Suppressor macrophage treated with lipopolysaccharide for 4 hours (primary cell): ENCODE data around the gene FUT3.
"Not testable (repeated sequence)": the region's sequence is repeated elsewhere in the genome, so short reads cannot be mapped to it uniquely, and the experiment has no call there.

Source experiments
- DNase-seq: peaks from one replicate; pipeline ENCODE4 v3.0.0-alpha.2; 2020

FUT3 gene

GRCh38 chr19:5851302-5851701 is at the start of gene FUT3:
Gene FUT3, minus strand, starts transcription at chr19:5851449.
- DNase-seq: no peak

DNA sequence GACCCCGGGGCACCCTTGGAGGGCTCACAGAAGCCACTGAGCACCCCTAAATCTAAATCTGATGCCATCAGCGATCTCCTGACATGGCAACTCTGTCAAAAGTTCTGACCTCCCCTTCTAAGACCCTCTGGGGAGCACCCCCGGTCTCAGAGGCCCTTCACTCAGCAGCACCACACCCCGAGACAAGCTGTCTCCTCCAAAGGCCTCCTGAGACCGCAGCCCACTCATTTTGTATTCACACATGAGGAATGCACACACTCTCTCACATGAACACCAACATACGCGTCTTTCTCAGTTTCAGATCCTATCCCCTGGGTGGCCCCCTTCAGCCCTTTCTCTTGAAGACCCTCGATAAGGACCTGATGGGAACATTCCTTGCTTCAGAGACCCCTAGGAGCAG is 49.7 kb upstream of the FUT3 start:
- DNase-seq: no peak

GRCh38 chr19:5899728-5900526 is 48.7 kb upstream of the FUT3 start:
- DNase-seq: no peak

DNA sequence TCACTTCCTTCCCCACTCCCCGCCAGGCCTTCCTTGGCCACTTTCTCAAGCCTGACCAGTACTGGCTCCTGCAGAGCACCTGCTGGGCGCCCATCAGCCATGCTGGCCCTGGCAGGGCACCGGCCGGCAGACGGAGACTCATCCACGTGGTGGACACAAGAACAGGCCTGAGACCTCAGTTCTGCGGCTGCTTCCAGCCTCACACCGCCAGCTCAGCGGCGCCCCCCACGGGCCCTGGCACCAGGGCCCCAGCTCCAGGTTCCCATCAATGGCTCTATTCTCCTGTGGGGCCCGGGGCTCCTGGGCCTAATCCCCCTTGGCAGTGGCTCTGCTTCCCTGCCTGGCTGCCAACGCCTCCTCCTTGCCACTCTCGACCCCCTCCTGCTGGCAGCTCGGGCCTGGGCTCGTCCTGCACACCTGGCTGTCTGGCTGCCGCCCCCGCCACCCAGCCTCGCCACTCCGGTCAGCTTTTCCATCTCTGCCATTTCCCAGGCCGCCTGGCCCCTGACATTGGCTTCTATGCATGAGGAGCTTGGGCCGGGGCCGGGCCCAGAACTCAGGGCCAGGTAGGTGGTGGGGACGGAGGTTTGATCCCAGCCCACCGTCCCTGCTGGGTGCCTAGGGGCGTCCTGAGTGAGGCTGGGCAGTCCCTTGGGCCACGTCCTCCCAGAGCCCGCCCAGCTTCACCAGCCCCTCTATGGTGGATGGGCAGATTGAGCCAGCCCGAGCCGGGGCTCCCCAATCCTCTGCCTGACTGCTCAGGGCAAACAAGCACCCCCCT is 46.1 kb upstream of the FUT3 start:
- no peak for DNase-seq

DNA sequence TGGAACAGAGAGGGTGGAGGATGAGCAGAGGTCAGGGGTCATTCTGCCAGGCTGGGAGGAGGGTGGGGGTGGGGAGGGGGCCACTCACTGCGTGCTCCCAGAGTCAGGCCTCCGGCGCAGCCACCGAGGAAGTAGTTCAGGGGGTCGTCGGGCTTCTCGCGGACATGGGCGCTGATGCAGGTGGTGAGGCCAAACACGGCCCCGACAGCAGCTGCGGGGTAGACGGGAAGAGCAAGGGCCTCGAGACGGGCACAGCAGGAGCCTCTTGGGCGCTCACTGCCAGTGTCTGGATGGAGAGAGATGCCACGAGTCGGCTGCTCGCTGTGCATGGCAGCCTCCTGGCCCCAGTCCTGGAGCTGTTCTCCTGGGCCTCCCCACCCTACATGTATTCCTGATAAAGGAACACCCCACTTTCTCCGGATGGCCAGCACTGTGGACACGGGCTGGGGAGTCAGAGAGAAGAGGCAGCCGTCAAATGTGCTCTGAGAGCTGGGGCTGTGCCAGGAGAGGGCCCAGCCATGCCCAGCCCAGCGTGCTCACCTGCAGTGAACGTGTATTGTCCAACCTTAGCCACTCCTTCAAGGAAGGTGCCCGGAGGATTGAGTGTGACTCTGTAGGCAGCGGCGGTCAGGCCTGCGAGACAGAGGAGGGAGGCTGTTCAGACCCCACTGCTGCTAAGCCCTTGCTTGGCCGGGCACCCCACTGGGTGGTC is 45.3 kb upstream of the FUT3 start:
- DNase-seq: no peak

GRCh38 chr19:5895890-5896289 is 44.6 kb upstream of the FUT3 start:
- no peak for DNase-seq

- no peak for DNase-seq
Observed at GRCh38 chr19:5895409-5895808, 44.2 kb upstream of the FUT3 start.

GRCh38 chr19:5894704-5895349 is 43.6 kb upstream of the FUT3 start:
- no peak for DNase-seq

DNA sequence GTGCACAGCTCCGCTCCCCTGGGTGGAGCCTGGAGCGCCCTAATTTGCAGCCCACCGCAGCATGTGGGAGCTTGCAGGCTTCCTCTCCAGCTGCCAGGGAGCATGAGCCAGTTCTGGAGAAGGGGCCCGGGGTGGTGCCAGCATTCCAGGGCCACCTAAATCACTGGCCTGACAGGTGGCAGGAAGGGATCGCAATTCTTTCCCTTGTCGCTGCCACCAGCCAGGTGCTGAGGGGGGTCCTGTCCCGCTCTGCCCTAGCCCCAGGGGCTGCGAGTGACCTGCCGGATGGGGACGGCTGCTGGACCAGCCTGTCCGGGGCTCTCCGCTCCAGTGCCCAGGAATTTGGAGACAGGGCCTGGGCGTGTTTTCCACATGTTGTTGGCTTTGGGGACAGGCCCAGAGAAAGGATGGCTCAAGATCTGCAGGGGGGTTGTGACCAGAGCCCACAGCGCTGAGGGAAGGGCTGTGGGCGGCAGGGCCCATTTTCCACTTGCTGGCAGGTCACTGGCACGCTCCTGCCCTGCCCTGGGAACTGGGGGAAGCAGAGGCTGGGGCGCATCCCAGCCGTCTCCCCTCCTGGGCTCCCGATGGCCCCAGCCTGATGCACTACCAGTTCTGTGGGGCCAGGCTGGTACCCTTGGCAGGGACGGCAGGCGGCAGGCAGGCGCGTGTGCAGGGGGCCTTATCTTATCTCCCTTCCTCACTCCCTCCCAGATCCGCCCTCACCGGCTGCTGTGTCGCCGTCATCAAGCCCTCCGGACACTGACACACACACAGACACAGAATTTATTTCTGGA is 42.9 kb upstream of the FUT3 start:
- no peak for DNase-seq

- no peak for DNase-seq
Observed at GRCh38 chr19:5893296-5893903, 42.2 kb upstream of the FUT3 start.

GRCh38 chr19:5892772-5893275 is 41.6 kb upstream of the FUT3 start:
- no peak for DNase-seq

GRCh38 chr19:5891938-5892771 is 40.9 kb upstream of the FUT3 start:
- peak; percentile 40 for DNase-seq

GRCh38 chr19:5891572-5891937 is 40.3 kb upstream of the FUT3 start:
- no peak for DNase-seq

DNA sequence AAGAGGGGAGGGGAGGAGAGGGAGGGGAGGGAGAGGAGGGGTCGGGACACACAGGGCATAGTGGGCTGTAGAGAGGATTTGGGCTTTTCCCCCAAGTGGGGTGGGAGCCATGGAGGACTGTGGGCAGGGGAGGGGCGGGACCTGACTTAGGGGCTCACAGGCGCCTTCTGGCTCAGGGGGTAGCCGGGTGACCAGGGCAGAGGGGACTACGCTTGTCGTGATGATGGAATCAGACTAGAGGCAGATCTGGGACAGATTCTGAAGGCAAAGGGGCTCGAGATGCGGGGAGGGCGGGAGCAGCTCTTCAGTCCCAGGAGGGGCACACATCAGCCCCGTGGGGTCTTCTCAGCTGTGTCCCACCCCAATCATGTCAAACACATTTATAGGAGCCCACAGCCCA is 38.9 kb upstream of the FUT3 start:
- no peak for DNase-seq

- no peak for DNase-seq
Observed at GRCh38 chr19:5889288-5889971, 38.2 kb upstream of the FUT3 start.

- peak; percentile 67 for DNase-seq
Observed at GRCh38 chr19:5884065-5884811, 33.0 kb upstream of the FUT3 start.

- not testable (repeated sequence) for DNase-seq
Observed at GRCh38 chr19:5883157-5883873, 32.1 kb upstream of the FUT3 start.

DNA sequence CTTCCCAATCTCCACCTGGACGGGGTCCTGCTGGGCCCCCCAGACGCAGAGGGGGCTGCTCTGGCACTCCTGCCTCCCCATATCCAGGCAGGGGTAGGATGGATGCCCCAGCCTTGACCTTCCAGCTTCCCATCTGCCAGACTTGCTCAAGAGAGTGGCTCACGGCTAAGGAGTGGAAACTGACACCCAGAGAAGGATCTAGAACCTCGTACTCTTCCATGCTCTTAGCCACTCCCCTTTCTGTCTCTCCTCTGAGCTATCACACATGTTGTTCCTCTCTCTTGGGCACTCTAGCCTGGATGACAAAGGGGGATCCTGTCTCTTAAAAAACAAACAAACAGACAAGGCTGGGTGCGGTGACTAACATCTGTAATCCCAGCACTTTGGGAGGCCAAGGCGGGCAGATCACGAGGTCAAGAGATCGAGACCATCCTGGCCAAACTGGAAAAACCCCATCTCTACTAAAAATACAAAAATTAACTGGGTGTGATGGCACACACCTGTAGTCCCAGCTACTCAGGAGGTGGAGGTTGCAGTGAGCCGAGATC is 31.2 kb upstream of the FUT3 start:
- DNase-seq: no peak
